Stimulated activated CD4-positive, alpha-beta T cell treated with anti-CD3 and anti-CD28 coated beads, Interleukin-4, amount 100 ng/mL, for 48 hours (primary cell): ENCODE results near the gene STAT3.
"Not testable (repeated sequence)": the region's sequence is repeated elsewhere in the genome, so short reads cannot be mapped to it uniquely, and the experiment has no call there.

ENCODE experiments used
- DNase-seq, 2 donors: peaks; one replicate each; pipeline ENCODE4 v3.0.0-alpha.2; 2020; ENCODE audit warnings: low read depth in 2 of 2

STAT3 gene

DNA sequence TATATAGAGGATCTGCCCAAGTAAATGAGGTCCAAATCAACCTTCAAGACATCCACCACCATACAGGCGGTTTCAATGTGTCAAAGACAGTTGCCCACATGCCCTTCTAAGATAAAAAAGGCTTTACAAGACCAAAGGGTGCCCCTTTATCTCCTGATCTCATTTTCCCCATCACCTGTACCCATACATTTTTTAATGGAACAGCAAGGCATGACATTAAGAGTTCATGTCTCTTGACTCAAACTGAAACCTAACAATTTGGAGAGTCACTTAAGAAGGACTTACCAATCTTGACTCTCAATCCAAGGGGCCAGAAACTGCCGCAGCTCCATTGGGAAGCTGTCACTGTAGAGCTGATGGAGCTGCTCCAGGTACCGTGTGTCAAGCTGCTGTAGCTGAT is 40.1 kb downstream of the STAT3 start:
- DNase-seq, result no peak

GRCh38 chr17:42347606-42348005 is 40.6 kb downstream of the STAT3 start:
- DNase-seq, result no peak

DNA sequence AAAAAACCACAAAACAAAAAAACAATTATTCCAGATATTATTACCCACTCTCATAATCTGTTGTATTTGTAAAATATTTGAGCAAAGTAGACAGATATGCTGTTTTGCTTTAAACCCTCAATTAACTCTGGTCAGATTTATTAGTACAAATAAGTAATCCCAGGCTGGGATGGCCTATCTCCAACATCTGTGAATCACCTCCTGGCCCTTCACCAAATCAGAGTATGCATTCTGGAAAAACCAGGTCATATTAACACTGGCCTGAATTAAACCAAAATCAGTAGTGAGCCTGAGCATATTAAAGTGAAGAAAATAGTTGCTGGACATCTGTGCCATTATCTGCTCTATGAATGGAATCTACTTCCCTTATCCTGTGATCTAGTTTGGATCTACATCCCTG is 41.0 kb downstream of the STAT3 start:
- DNase-seq, result no peak

- no peak for DNase-seq
These were observed 41.8 kb downstream of the STAT3 start for GRCh38 chr17:42346481-42346880.

DNA sequence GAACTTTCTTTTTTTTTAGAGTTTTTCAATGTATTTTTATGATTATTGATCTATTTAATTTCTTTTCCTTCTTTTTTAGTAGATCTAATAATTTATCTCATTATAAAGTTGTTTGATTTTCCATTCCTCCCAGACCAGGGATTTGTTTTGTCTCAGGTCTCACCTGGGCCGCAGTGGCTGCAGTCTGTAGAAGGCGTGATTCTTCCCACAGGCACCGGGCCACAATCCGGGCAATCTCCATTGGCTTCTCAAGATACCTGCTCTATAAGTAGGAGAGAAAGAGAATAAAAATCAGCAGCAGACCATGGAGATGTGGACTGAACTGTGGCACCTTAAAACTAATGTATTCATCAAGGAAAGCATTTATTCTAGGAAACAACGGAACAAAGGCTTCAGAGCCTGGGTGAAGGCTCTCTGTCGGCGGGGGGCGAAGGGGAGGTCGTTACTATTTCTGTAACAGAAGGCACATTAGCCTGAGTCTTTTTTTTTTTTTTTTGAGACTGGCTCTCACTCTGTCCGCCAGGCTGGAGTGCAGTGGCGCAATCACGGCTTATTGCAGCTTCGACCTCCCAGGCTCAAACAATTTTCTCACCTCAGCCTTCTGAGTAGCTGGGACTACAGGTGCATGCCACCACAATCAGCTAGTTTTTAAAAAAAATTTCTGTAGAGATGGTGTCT is 42.7 kb downstream of the STAT3 start:
- no peak for DNase-seq

DNA sequence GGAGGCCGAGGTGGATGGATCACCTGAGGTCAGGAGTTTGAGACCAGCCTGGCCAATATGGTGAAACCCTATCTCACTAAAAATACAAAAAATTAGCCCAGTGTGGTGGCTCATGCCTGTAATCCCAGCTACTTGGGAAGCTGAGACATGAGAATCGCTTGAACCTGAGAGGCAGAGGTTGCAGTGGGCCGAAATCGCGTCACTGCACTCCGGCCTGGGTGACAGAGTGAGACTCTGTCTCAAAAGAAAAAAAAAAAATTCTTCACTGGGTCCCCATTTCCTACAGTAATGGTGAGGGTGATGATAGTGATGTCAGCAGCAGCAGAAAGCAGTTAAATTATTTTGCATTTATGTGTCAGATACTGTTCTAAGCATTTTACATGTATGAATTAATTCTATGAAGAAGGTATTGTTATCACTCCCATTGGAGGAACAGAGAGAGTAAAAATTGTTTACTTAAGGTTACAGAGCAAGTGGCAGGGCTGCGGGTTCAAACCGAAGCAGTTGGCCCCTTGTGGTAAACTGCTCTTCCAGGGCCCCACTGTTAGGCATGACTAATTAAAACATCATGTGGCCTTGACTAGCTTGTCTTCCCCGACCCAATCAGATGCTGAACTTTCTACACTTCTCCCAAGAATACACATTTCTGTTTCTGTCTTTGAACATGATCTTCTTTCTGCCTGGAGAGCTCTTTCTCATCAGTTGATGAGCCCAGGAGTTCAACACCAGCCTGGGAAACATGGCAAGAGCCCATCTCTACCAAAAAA is 45.8 kb downstream of the STAT3 start:
- peak in 1 of 2 donors; percentile 51 for DNase-seq

- no peak for DNase-seq
These were observed 46.7 kb downstream of the STAT3 start for GRCh38 chr17:42341568-42341967.

GRCh38 chr17:42340691-42341127 is 47.5 kb downstream of the STAT3 start:
- peak in 1 of 2 donors; percentile 38 for DNase-seq

DNA sequence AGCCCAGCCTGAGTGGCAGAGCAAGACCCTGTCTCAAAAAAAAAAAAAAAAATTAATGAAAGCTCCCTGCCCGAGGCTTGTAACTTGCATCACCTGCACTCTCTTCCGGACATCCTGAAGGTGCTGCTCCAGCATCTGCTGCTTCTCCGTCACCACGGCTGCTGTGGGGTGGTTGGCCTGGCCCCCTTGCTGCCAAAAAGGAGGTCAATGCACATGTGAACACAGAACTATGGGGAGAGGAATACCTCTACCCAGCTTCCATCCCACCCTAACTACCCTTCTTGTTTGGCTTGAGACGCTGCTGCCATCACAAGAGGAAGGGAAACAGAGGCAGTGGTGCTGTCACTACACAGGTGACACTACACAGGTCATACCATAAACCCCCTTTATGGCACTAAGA is 49.0 kb downstream of the STAT3 start:
- no peak for DNase-seq

GRCh38 chr17:42338427-42338985 is 49.7 kb downstream of the STAT3 start:
- no peak for DNase-seq

GRCh38 chr17:42337442-42337841 is 50.8 kb downstream of the STAT3 start:
- DNase-seq, result peak; percentile 58 to 79

GRCh38 chr17:42334677-42335076 is 53.6 kb downstream of the STAT3 start:
- no peak for DNase-seq

DNA sequence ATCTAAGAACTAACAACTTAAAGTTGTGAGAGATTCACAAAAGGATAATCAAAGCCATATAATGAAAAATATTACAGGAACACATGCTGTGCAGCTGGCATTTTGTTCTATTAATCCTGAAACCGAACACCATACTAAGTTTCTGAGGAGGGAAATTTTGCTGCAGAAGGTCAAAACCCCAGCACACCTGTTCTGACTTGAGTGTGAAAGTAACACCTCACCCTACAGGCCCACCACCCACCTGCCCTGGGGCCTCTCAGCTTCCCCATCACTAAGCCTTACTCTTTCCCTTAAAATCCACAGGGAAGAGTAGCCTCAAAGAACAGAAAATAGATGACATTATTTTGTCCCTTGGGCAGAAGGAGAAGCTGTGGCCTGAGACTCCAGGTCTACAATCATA is 55.2 kb downstream of the STAT3 start:
- DNase-seq, result no peak

GRCh38 chr17:42329025-42329976 is 58.9 kb downstream of the STAT3 start:
- DNase-seq, result no peak

DNA sequence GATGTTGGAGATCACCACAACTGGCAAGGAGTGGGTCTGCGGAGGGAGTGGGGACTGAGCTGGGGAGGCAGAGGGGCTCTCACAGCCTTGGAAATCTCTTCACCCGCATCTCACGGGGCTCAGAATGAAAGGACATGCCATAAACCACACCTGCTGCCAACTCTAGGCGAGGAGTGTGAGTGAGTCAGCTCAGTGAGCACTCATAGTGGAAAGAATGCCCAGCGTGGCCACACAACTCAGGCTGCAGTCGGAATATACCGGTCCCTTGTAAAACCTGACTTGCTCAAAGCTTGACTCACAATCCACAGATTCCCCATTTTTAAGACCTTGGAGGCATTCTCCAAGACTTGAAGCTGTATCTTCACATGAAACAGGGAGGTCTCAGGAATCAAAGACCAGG is 63.2 kb downstream of the STAT3 start:
- no peak for DNase-seq

GRCh38 chr17:42323268-42323773 is 64.9 kb downstream of the STAT3 start:
- DNase-seq, result no peak

DNA sequence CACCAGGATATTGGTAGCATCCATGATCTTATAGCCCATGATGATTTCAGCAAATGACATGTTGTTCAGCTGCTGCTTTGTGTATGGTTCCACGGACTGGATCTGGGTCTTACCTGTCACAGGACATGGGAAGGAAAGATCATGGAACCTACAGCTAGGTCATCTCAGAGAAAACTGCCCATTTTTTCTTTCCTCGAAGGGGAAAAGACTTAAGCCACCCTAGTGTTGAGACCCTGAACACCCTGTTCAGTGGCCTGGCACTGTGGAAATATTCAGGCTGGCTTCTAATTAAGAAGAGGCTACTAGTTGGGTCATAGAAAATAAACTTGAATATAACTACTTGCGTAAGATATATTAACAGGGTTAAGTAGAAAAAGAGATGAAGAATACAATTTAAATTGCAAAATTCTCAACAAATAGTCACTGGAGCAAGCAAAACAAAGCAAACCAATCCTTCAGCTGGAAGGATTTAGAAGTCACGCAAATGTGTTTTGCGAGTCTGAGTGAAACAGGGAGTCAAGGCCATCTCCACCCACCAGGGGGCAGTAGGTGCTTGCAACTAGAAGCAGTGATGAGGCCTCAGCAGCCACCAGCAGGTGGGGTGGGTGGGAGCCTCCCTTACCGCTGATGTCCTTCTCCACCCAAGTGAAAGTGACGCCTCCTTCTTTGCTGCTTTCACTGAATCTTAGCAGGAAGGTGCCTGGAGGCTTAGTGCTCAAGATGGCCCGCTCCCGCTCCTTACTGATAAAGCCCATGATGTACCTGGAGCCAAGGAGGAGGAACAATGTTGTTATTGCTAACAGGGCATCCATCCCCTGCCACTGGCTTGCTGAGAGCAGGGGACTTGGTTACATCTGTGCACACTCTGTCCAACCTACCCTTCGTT is 65.6 kb downstream of the STAT3 start:
- DNase-seq, result peak; percentile 90 to 95

- no peak for DNase-seq
These were observed 66.7 kb downstream of the STAT3 start for GRCh38 chr17:42321555-42321954.

DNA sequence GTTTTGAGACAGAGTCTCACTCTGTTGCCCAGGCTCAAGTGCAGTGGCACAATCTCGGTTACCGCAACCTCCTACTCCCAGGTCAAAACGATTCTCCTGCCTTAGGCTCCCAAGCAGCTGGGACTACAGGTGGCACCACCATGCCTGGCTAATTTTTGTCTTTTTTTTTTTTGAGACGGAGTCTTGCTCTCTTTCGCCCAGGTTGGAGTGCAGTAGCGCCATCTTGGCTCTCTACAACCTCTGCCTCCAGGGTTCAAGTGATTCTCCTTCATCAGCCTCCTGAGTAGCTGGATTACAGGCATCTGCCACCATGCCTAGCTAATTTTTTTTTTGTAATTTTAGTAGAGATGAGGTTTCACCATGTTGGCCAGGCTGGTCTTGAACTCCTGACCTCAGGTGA is 70.3 kb downstream of the STAT3 start:
- DNase-seq, result not testable (repeated sequence)

- no peak for DNase-seq
These were observed 70.9 kb downstream of the STAT3 start for GRCh38 chr17:42317266-42317845.
